Islet precursor cell (in vitro differentiated cells): ENCODE measurements around the gene CCDC18.

ENCODE experiments used
- DNase-seq: peaks from one replicate; pipeline ENCODE4 v3.0.0-alpha.2; 2018

CCDC18 gene

GRCh38 chr1:93317207-93317606, 136.7 kb downstream of the CCDC18 start:
- no peak for DNase-seq

- DNase-seq = no peak
These were observed 137.4 kb downstream of the CCDC18 start for GRCh38 chr1:93317943-93318342.

- DNase-seq = no peak
These were observed 141.2 kb downstream of the CCDC18 start for GRCh38 chr1:93321720-93322119.

- DNase-seq = no peak
These were observed 141.8 kb downstream of the CCDC18 start for GRCh38 chr1:93322349-93322748.

DNA sequence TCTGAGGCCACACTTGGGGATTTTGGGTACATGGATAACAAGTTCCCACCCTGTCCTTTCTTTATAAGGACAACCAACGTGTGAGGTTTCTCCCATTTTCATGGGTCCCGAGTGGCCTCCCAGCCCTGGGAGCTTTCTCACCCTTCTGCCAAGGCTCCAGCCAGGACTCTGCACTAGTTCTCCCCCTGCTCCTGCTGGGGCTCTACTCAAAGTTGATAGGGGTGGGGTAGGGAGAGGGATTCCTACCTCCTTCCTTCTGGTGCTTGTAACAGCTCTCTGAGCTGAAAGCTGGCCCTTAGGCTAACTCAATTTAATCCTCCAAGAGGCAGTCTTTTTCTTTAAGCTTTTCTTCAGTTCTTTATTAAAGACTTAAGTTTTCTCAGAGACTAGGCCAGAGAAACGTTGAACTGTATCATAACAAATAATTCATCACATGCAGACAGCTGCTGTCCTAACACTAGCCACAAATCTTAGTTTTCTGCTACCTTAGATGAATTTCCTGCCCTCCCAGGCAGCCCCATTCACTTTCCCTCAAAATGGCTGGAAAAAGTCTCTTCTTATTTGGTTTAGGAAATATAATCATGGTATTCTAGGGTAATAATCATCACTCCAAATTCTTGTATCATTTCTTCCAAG, 142.8 kb downstream of the CCDC18 start:
- DNase-seq = no peak

DNA sequence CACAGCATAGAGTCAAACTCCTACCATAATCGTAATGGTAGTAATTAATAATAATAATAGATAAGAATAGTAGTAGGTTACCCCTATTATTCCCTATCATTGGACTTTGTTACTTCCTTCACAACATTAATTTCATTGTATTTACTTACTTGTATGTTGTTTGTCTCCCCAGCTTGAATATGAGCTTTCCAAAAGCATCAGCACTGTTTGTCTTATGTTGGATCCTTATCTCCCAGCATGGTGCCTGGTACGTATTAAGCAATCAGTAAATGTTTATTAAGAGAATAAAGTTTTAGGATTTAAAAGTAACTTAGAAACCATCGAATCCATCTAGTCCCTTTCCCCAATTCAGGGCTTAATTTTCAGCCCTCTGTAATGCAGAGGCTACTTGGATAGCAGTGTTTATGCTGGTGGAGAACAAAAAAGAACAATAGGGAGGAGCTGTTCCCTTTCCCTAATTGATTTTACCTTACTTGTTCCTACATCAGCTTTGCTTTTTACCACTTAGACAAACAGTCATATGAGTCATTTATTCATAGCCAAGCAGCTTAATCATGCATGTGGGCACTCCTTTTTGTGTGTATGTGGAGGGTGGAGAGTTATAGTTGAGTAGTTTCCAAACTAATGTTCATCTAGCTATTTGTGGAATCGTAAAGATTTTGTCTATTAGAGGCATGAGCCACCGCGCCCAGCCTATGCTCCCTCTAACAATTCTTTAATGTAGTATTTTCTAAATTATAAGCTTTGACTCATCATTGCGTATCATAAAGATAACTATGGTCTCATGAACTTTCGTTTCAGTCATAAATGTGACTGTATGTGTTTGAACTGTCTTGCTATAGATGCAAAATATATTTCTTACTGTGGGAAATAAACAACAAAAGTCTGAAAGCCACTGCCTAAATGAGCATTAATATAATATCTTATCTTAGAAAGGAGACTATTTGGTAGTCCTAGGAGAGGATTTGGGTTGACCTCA, 144.3 kb downstream of the CCDC18 start:
- no peak for DNase-seq
